Keratinocyte (primary cell): ENCODE data around the gene CTDSP1.

Experiments used
- EZH2 ChIP-seq: IDR thresholded peaks from one replicate; pipeline ENCODE4 v1.6.1; 2012; ENCODE audit warnings: inconsistent platforms, mild to moderate bottlenecking, low read length, moderate library complexity
- TF ChIP-seq, protein P1 (sequence below), 3 experiments: IDR thresholded peaks in 1 of 3; conservative IDR thresholded peaks in 1 of 3; optimal IDR thresholded peaks in 1 of 3; 2 replicates in 2 of 3; 3 replicates in 1 of 3; pipeline versions ENCODE3 to v1.5.1; 2011; ENCODE audit warnings: low read length in 3 of 3, mild to moderate bottlenecking in 3 of 3, moderate library complexity in 2 of 3, control low read depth in 1 of 3, inconsistent platforms in 1 of 3; ENCODE audit not compliant: insufficient read depth in 2 of 3; ENCODE audit errors: extremely low read depth in 1 of 3

DNA sequence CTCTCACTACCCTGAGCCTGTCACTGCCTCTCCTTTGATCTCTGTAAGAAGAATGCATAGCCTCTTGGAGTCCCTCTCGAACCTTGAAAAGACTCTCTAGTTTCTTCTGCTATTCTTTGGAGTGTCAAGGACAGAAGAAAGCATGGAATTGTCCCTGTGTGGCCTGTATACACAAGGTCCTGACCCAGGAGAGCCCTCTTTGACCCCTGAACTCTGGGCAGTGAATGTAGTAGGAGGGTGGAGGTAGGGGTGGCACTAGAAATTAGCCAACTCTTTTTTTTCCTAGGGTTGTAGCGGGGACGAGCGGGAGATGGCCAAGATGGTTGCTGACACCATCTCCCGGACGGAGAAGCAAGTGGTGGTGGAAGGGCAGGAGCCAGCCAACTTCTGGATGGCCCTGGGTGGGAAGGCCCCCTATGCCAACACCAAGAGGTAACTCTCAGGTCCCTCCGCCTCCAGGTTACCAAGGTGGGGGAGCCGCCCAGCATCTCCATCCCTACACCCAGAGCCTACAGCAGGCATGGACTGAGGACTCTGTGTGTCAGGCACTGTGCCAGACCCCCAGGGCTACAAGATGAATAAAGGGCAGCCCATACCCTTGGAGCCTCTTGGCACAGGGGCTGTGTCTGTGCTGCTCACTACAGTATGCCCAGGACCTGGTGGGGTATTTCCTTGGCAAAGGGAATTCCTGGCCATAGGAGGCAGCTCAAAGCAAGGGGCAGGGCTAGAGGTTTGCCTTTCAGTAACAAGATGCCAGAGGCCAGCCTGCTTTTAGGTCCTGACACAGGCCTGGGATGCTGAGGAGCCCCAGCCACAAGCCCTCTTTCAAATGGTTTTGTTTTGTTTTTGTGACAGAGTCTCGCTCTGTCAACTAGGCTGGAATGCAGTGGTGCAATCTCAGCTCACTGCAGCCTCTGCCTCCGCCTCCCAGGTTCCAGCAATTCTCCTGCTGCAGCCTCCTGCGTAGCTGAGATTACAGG, 35.6 kb downstream of the CTDSP1 start:
- TF ChIP-seq, protein P1, sequence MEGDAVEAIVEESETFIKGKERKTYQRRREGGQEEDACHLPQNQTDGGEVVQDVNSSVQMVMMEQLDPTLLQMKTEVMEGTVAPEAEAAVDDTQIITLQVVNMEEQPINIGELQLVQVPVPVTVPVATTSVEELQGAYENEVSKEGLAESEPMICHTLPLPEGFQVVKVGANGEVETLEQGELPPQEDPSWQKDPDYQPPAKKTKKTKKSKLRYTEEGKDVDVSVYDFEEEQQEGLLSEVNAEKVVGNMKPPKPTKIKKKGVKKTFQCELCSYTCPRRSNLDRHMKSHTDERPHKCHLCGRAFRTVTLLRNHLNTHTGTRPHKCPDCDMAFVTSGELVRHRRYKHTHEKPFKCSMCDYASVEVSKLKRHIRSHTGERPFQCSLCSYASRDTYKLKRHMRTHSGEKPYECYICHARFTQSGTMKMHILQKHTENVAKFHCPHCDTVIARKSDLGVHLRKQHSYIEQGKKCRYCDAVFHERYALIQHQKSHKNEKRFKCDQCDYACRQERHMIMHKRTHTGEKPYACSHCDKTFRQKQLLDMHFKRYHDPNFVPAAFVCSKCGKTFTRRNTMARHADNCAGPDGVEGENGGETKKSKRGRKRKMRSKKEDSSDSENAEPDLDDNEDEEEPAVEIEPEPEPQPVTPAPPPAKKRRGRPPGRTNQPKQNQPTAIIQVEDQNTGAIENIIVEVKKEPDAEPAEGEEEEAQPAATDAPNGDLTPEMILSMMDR (optimal IDR thresholded peaks at IDR 0.05 in 1 of 3, IDR thresholded peaks at IDR 0.05 in 1 of 3, conservative IDR thresholded peaks at IDR 0.05 in 1 of 3; ENCODE audit: extremely low read depth in 1 of 3, insufficient read depth in 2 of 3, low read length in 3 of 3): no peak
- no peak for TF ChIP-seq EZH2
